GM19193 (cell line): ENCODE data around the gene TTLL10.

Experiments used
- POLR2A ChIP-seq: IDR thresholded peaks from 4 replicates; pipeline ENCODE4 v1.6.1; 2011; ENCODE audit not compliant: insufficient read depth, insufficient read length; ENCODE audit errors: extremely low read depth

The TTLL10 gene

GRCh38 chr1:1148569-1148968, 25.1 kb upstream of the TTLL10 start:
- no peak for TF ChIP-seq POLR2A

- TF ChIP-seq POLR2A, result no peak
Measured at GRCh38 chr1:1149416-1149815, 24.3 kb upstream of the TTLL10 start.

- no peak for TF ChIP-seq POLR2A
Measured at GRCh38 chr1:1150100-1150499, 23.6 kb upstream of the TTLL10 start.

DNA sequence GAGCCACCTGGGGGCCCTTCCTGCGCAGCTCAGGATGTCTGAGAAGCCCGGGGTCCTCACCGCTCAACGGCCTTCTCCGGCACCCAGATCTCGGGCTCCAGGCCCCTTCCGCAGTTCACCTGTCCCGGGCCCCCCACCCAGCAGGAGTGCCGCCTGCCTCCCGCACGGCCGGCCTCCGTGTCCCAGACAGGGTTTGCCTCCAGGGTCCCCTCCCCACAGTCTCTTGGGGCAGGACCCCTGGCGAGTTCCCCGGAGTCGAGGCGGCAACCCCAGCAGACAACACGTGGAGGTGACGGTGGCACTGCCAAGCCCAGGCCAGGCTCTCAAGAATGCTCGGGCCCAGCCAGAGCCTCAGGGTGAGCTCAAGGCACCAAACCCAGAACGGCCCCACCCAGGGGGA, 22.4 kb upstream of the TTLL10 start:
- TF ChIP-seq POLR2A, result no peak

- no peak for TF ChIP-seq POLR2A
Measured at GRCh38 chr1:1153874-1154273, 19.8 kb upstream of the TTLL10 start.

GRCh38 chr1:1155258-1155657, 18.4 kb upstream of the TTLL10 start:
- no peak for TF ChIP-seq POLR2A

- no peak for TF ChIP-seq POLR2A
Measured at GRCh38 chr1:1156140-1157032, 17.3 kb upstream of the TTLL10 start.

- TF ChIP-seq POLR2A, result no peak
Measured at GRCh38 chr1:1157033-1157365, 16.7 kb upstream of the TTLL10 start.

- no peak for TF ChIP-seq POLR2A
Measured at GRCh38 chr1:1157426-1157913, 16.2 kb upstream of the TTLL10 start.

DNA sequence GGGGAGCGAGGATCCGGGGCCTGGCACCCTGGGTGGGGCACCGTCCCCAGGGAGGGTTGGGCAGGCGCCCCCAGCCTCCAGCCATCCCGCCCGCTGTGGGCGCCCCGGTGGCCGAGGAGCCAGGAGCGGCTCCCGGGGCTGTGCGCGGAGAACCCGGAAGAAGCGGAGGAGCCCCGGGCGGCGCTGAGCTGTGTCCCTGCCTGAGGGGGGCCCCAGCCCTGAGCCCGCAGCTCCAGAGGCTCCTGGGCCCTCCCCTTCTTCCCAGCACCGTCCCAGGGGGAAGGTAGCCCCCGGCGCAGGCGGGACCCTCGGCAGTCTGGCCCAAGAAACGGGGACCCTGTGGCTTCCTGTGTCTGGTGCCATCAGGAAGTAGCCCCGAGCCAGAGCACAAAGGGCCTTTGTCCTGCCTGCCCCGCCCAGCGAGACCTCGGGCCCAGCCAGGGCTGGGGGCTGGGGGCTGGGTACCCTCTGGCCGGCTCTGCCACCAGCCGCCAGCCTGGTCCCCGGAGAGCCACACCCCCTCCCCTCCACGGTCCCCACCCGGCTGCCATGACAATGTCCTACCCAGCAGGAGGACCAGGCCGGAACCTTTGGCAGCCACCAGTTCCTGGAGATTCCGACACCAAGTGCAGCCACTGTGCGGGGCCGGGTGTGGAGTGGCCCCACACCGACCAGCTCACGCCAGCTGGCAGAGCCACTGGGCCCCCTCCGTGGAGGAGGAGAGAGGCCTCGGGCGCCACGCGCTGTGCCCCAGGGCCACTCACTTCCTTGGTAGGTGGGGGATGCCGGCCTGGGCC, 15.6 kb upstream of the TTLL10 start:
- peak; percentile 44 for TF ChIP-seq POLR2A

DNA sequence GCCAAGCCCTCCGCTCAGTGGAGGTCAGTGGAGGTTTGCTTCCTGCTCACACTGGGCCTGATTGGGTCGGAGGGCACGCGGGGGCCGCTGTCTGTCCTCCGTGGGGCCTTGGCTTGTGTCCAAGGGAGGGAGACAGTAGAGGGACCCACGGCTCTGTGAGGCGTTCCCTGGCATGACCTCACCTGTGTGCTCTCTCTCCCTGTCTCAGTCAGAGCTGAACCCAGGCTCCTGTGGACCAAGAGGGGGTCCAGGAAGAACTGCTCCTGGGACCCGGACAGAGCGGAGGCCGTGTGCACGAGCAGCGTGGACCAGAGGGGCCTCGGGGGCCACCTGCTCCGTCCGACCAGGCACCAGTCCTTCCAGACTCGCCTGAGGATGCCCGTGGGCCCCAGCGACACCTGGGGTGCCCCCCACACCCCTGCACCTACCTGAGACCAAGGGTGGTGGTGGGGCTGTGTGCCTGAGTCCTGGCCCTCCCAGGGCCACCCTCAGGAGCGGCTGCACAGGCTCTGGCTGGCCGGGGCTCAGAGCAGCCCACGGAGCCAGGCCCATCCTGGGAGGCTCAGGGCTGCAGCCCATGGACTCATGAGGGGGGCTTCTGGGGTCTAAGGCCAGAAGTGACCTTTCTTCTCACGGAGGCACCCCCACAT, 13.3 kb upstream of the TTLL10 start:
- no peak for TF ChIP-seq POLR2A

GRCh38 chr1:1161078-1161682, 12.5 kb upstream of the TTLL10 start:
- no peak for TF ChIP-seq POLR2A

DNA sequence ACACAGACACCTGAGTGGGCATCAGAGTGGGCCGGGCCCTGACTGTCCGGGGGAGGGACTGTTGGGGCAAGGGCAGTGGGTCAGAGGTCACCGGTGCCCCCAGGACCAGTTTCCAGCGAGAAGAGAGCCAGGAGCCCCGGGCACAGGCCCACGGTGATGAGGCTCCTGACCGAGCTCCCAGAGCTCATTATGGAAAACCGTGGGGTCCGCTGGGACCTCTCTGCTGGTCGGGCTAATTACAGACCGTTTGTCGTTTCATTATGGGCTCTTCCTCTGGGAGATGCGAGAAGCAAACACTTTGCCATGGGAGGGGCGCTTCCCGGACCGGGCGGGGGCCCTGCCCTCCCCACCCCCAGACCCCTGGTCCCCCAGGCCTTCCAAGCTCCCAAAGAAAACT, 12.0 kb upstream of the TTLL10 start:
- no peak for TF ChIP-seq POLR2A

- no peak for TF ChIP-seq POLR2A
Measured at GRCh38 chr1:1162597-1163537, 10.8 kb upstream of the TTLL10 start.

DNA sequence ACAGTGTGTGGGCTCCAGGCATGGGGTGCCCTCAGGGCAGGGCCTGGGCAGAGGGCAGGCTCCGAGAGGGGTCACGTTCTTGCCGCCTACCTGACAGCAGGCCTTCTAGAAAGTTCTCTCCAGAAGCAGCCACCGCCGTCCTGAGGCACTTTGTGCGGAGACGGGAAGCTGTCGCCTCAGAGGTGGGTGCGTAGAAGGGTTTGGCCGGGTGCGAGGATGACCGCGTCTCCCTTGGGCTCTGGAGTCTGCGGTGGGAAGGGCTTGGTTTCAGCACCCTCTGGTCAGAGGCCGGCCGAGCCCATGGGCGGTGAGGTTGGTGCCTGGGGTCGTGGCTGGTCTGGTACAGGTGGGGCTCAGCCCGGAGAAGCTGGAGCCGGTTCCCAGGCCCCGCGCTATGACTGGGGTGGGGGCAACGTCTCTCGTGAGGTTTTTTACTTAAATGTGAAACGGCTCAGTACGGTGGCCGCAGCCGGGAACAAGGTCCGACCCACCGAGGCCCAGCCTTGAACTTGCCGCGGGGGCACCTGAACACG, 10.1 kb upstream of the TTLL10 start:
- TF ChIP-seq POLR2A, result no peak

GRCh38 chr1:1164361-1164700, 9.3 kb upstream of the TTLL10 start:
- no peak for TF ChIP-seq POLR2A
